Measurements from ENCODE around the gene CARD19.
A peak's percentile ranks its signal among the peaks of the same experiment; 100 is the strongest.

Gene CARD19

GRCh38 chr9:93122721-93123221 lies 26.8 kb downstream of the CARD19 start:
- DNase-seq: no peak

GRCh38 chr9:93123561-93124283 lies 27.7 kb downstream of the CARD19 start:
- no peak for DNase-seq

DNA sequence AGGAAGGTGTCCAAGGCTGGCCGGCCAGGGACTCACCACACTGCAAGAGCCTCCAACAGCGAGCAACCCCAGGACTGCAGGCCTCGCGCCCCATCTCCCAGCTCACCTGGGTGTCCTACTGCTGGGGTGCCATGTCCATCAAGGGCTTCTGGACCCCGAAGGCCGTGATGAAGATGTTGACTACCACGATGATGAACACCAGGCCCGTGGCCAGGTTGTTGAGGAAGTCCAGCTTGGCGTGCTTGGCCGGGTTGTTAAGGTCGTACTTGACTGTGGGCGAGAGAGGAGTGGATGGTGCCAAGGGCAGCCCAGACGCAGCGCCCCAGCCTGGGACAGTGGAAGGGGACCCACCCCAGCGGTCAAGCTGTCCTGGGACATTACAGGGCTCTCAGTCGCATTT lies 28.8 kb downstream of the CARD19 start:
- DNase-seq: no peak

DNA sequence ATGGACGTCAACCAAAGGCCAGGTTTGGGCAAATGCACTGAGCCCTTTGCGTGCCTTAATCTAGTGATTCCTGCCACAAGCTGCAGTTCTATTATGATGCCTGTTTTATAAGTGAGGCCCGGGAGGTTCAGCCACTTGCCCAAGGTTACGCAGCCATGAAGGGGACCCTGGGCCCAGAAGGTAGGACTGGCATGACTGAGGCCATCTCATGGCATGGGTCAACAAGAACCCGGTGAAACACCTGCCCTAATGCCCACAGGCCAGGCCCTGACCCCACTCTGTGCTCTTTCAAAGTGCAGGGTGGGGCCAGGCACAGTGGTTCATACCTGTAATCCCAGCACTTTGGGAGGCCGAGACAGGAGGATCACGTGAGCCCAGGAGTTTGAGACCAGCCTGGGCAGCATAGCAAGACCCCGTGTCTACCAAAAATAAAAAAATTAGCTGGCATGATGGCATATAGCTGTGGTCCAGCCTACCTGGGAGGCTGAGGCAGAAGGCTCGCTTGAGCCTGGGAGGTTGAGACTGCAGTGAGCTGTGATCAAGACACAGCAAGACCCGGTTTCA lies 29.4 kb downstream of the CARD19 start:
- no peak for DNase-seq

DNA sequence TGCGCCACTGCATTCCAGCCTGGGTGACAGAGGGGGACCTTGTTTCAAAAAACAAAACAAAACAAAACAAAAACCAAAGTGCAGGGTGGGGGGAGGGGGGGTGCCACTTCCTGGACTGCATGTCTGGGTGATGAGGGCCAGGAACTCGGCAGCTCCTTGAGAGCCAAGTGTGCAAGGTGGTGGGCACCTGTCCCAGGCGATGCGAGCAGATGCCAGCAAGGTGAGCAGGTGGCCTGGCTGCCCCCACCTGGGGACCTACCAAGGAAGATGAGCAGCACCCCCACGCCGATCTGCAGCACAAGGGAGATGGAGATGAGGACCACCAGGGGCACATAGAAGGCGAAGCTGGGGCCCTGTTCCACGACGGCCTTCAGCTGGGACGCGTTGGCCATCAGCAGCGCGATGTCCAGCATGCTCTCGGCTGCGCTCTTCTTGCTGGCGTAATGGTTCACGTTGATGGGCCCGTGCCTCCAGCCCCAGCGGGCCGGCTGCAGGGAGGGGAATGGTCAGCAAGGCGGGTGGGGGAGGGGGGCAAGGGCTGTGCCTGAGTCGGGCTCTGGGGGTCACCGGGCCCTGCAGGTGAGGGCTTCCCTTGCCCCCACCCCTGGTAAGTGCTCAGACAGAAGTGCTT lies 30.2 kb downstream of the CARD19 start:
- no peak for DNase-seq

DNA sequence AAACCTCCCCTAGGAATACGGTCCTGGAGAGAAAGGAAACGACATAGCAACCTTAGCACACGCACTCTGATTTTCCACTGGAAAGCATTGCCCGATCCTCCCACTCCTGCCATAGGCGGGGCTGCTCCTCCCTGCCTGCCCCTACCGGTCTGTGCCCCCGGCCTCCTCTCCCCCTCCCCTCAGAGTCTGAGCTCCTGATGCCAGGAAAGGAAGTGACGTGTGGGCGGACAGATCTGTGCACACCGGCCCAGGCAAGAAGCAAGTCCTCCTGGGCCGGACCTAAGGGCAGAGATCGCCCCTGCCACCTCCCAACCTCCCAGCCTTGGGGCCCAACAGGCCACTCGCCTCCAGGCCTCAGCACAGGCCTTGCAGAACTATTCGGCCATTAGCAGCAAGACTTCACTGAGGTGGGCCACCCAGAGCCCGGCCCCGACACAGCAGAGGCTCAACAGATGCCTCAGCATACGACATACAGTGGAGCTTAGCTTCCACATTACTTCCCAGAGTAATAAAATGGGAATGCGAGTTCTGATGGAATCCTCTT lies 30.9 kb downstream of the CARD19 start:
- DNase-seq: no peak

GRCh38 chr9:93127395-93127911 lies 31.4 kb downstream of the CARD19 start:
- DNase-seq: no peak

DNA sequence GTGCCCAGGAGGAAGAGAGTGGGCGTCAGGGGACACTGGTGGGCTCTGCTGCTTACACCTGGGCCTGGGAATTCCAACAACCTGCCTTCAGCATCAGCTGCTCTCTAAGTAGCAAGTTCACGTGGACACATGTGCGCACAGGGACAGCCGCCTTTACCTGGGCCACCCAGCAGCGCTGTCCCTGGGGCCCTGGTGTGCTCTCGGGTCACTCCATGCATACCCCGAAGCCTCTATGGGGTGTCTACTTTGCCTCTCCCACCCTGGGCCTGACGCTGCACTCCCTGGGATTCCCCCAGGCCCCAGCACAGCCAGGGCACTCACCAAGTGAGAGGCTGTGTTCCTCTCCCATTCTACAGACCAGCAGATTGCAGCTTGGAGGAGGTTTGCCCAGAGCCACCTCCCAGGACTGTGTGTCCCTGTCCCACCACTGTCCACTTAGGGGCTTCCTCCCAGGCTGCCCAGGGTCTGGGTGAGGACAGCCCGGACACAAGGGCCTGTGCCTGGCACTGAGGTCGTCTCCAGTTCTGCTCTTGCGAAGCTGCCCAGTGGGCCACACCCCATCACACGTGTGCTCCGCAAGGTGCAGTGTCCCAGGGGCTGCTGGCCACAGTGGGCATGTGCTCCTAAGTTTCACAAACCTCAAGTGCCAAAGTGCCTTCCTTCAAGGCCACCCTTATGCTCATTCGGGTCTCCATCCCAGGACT lies 32.1 kb downstream of the CARD19 start:
- DNase-seq: no peak

DNA sequence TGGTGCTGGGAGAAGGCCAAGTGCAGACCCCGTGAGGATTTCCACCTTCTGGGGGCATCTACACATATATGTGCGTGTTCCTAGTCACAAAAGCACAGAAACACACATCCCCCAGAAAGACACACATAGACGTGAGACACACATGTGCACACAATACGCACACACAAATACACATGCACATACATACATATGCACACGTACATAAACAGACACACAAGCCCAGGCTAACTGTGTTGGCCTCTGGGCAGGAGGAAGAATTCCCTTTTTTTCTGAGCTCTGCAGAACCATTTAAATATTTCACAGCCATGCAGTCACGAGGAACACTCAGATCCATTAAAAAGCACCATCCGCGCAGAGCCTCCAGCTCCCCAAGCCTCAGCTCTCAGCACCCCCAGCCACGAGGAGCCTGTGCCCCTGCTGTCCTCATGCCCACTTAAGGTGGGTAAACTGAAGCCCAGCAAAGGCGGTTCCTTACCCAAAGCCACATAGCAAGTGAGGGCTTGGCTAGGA lies 32.8 kb downstream of the CARD19 start:
- DNase-seq: no peak

DNA sequence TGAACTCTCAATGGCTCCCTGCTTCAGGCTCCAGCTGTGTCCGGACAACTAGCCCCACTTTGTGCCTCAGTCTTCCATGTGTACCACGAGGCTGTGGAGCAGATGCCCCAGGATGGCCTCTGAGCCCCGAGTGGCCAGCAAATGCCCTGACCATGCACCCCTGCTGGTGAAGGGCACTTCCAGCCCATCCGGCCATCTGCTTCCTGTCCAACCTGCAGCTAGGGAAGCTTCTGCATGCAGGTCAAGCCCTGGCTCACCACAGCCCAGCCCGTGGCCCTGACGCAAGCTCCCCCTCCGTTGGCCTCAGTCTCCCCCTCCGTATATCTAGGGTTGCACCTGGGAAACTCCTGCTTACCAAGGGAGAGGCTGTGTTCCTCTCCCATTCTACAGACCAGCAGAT lies 33.3 kb downstream of the CARD19 start:
- DNase-seq: no peak

DNA sequence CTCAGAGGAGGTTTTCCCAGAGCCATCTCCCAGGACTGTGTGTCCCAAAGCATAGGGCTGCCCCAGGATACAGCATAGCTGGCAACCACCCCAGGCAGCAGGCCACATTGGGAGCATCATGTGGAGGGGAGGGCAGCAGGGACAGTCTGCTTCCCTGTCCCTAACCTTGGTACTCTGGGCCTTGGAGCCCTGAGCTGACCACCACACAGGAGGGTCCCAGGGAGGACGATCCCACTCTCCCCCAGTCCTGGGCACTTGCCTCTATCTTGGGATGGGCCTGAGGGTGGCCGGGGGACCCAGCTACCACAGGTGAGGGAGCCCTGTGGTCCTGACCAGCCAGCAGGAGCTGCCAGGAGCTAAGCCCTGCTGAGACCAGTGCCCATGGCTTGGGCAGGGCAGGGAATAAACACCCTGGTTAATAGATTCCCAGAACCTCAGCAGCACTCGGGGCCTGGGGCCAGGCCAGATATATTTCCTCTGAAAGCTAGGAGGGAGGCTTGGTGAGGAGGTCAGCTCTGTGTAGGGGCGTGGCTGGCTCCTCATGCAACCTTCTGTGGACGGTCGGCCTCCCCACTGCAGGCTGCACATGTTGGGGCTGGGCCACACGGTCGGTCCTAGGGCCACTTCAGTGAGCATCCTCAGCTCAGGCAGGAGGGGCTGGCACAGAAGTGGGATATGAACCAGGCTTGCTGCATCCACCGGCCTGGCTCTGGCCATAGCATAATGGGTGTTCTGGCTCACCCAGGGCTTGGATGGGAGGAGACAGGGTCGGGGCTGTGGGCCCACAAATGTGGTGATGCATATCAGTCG lies 33.9 kb downstream of the CARD19 start:
- DNase-seq: no peak

GRCh38 chr9:93130861-93131481 lies 35.0 kb downstream of the CARD19 start:
- no peak for DNase-seq

- DNase-seq: no peak
Observed at GRCh38 chr9:93131599-93132286, 35.7 kb downstream of the CARD19 start.

- DNase-seq: peak; percentile 31
Observed at GRCh38 chr9:93132287-93132927, 36.4 kb downstream of the CARD19 start.

DNA sequence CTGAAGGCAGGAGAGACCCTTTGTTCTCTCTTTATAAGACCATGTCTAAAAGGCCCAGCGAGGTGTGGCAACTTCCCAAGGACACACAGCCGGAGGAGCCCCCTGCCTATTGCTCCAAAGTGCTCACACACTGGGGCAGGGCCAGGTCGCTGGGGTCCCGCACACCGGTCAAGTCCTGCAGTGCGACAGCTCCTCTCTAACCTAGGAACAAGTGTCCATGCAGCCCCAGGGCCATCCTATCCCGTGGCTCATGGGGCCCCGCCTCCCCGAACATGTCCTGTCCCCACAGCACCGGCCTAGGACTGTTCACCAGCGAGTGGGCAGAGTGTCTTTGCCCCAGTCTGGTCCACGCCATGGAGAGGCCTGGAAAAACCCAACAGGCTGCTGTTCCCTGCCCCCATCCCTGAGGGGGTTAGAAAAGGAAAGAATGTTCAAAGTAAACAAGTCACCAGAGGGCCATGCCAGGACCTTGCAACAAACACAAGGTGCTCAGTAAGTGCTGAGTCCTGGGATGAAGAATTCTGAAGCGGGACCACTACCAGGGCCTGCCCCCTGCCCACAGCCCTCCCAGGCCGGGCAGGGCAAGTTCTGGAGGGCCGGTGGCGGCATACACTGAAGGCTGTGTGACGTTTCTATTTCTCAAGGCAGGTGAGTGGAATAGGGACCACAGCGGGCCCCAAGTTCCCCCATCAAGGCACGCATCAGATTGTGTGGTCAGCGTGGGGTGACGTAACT lies 37.1 kb downstream of the CARD19 start:
- no peak for DNase-seq

DNA sequence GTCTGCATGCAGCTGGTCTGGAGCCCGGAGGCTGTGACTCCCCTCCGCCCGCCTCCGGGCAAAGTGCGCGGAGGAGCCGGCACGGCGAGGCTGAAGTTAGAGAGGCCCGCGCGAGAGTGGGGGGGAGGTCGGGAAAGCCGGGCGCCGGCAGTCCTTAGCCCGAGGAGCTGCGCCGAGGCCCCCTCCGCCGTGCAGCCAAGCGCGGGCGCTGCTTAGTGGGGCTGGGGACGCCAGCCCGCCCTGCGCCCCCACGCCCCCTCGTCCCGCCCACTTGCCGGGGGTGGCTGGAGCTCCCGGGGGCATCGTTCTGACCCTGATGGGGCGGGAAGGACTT lies 37.6 kb downstream of the CARD19 start:
- no peak for DNase-seq

DNA sequence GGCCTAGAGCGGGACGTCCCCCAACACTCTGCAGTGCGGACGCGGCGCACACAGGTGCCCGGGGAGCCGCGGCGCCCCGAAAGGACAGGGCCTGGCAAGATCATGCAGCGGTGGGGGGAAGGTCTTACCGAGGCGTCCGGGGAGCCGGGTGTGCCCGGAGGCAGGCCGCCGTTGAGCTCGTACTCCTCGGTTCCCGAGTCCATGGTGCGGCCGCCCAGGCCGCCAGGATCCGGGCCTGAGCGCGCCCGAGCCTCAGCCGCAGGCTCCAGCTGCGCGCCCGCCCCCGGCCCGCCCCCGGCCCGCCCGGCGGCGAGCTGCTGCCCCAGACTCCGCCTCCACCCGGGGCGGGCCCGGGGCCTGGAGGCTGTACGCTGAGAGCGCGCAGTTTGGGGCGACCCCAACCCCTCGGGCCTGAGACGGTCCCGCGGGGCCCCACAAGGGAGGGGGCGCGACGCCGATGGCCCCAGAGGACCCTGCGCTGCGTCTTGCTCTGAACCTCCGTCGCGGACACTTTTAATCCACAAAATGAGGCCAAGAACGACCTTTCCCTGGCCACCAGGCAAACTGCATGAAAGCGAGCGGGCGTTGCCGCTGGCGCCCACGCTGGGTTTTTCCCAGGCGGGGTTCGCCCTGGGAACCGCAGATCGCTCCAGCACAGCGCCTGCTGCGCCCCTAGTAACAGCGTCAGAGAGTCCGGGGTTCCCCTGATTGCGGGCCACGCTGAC lies 38.2 kb downstream of the CARD19 start, which contains the start of gene NINJ1:
TSS of gene NINJ1 (minus strand) at position 237 of the 725 bp plus-strand sequence. CDS start at position 203, 34 bp downstream.
- no peak for DNase-seq

GRCh38 chr9:93134740-93135444 lies 38.9 kb downstream of the CARD19 start:
- DNase-seq: no peak

All from NCI-H2029 treated with DMSO at 0.1 percent for 48 hours (cell line).